ENCODE data around the gene TRIM7.

DNA sequence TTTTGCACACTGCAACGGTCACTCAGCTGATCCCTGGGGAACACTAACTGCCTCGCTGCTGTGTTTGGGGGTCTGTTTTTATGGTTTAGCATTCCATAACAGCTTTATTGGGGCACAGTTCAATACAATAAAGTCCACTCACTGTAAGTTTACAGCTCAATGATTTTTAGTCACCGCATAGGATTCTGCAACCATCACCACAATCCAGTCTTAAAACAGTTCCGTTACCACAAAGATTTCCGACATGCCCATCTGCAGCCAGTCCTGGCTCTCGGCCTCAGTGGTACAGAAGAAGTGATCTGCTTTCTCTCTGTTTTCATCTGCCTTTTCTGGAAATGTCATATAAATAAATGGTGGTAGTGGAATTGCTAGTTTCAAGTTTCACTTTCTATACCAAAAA lies 34.0 kb downstream of the TRIM7 start:
- no peak for TF ChIP-seq POLR2A (IDR thresholded peaks at IDR 0.05; ENCODE audit: extremely low read depth, insufficient read length)
- TF ChIP-seq, protein P1, sequence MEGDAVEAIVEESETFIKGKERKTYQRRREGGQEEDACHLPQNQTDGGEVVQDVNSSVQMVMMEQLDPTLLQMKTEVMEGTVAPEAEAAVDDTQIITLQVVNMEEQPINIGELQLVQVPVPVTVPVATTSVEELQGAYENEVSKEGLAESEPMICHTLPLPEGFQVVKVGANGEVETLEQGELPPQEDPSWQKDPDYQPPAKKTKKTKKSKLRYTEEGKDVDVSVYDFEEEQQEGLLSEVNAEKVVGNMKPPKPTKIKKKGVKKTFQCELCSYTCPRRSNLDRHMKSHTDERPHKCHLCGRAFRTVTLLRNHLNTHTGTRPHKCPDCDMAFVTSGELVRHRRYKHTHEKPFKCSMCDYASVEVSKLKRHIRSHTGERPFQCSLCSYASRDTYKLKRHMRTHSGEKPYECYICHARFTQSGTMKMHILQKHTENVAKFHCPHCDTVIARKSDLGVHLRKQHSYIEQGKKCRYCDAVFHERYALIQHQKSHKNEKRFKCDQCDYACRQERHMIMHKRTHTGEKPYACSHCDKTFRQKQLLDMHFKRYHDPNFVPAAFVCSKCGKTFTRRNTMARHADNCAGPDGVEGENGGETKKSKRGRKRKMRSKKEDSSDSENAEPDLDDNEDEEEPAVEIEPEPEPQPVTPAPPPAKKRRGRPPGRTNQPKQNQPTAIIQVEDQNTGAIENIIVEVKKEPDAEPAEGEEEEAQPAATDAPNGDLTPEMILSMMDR (IDR thresholded peaks at IDR 0.05; ENCODE audit: low read depth, low read length), result no peak

Measured in NB4 (cell line).